IPS-NIHi11 (cell line): Measurements from ENCODE around the gene SESN2.

Experiments used
- DNase-seq: peaks from one replicate; pipeline ENCODE4 v3.0.0; 2012; ENCODE audit warnings: mixed read lengths, low spot score

The SESN2 gene

GRCh38 chr1:28259252-28259933, at the start of gene SESN2:
SESN2 (plus strand) TSS chr1:28259518; CDS start chr1:28259848, 330 bp downstream.
- DNase-seq, result peak; percentile 96

- no peak for DNase-seq
Observed at GRCh38 chr1:28209700-28210099, 49.6 kb upstream of the SESN2 start.

- DNase-seq, result no peak
Observed at GRCh38 chr1:28213315-28213714, 46.0 kb upstream of the SESN2 start.

GRCh38 chr1:28229089-28229488, 30.2 kb upstream of the SESN2 start:
- DNase-seq, result no peak

- no peak for DNase-seq
Observed at GRCh38 chr1:28229996-28230395, 29.3 kb upstream of the SESN2 start.

GRCh38 chr1:28232558-28233263, 26.6 kb upstream of the SESN2 start, which contains the start of gene DNAJC8:
DNAJC8 (minus strand) TSS chr1:28233029; CDS start chr1:28232998, 31 bp downstream.
- DNase-seq, result peak; percentile 95

- no peak for DNase-seq
Observed at GRCh38 chr1:28233264-28233606, 26.1 kb upstream of the SESN2 start.

- peak; percentile 98 for DNase-seq
Observed at GRCh38 chr1:28235755-28236655, 23.3 kb upstream of the SESN2 start, which contains the start of gene ATP5IF1. ATP5IF1 (plus strand) TSS chr1:28236124; CDS start chr1:28236184, 60 bp downstream.

GRCh38 chr1:28236656-28237322, 22.5 kb upstream of the SESN2 start:
- no peak for DNase-seq

- no peak for DNase-seq
Observed at GRCh38 chr1:28239004-28239403, 20.3 kb upstream of the SESN2 start.

- no peak for DNase-seq
Observed at GRCh38 chr1:28240024-28240423, 19.3 kb upstream of the SESN2 start.

GRCh38 chr1:28241638-28242241, 17.6 kb upstream of the SESN2 start:
- DNase-seq, result no peak

GRCh38 chr1:28243685-28244311, 15.5 kb upstream of the SESN2 start:
- DNase-seq, result no peak

- DNase-seq, result no peak
Observed at GRCh38 chr1:28244549-28245251, 14.6 kb upstream of the SESN2 start.

- DNase-seq, result no peak
Observed at GRCh38 chr1:28246427-28246832, 12.9 kb upstream of the SESN2 start.

- DNase-seq, result no peak
Observed at GRCh38 chr1:28247612-28248272, 11.6 kb upstream of the SESN2 start.

GRCh38 chr1:28248273-28249012, 10.9 kb upstream of the SESN2 start:
- peak; percentile 54 for DNase-seq

- peak; percentile 28 for DNase-seq
Observed at GRCh38 chr1:28249013-28249865, 10.1 kb upstream of the SESN2 start.
